K562 (cell line): ENCODE data around the gene HOXB6. TPM values are rescaled to one million over a fixed set of nuclear protein-coding genes. Genes with fewer than 3 reads are reported as not detected.
A peak's percentile ranks its signal among the peaks of the same experiment; 100 is the strongest.

ENCODE experiments used
- CBX1 ChIP-seq: sonication (generic); IDR thresholded peaks from 2 replicates; pipeline ENCODE4 v1.6.1; 2016; ENCODE audit warnings: antibody characterized with exemption, low read depth, mild to moderate bottlenecking
- CTBP1 ChIP-seq: fragments of 450-650 bp; IDR thresholded peaks from 2 replicates; pipeline ENCODE4 v1.6.1; 2016; ENCODE audit warnings: borderline replicate concordance
- HNRNPL ChIP-seq: fragments of 200-400 bp; formaldehyde crosslinking; IDR thresholded peaks from 2 replicates; pipeline ENCODE4 v1.6.1; 2017; ENCODE audit warnings: low read depth, mild to moderate bottlenecking, low read length
- HOXB6 ChIP-seq: fragments of 250-450 bp; sonication (Bioruptor Pico); IDR thresholded peaks from 2 replicates; pipeline ENCODE4 v1.5.1; 2022; ENCODE audit warnings: mild to moderate bottlenecking, borderline replicate concordance
- POLR2AphosphoS5 ChIP-seq: IDR thresholded peaks from 2 replicates; pipeline ENCODE4 v1.6.1; 2011; ENCODE audit warnings: mild to moderate bottlenecking, low read depth, low read length, moderate library complexity; ENCODE audit not compliant: control insufficient read depth, insufficient read depth
- SMAD3 ChIP-seq: fragments of 450-650 bp; formaldehyde crosslinking; conservative IDR thresholded peaks from 2 replicates; pipeline ENCODE4 v1.4.0; 2020; ENCODE audit warnings: mild to moderate bottlenecking
- SNIP1 ChIP-seq: fragments of 450-650 bp; IDR thresholded peaks from 2 replicates; pipeline ENCODE4 v1.7.1; 2017; ENCODE audit warnings: low read depth, mild to moderate bottlenecking
- TAF15 ChIP-seq: fragments of 200-400 bp; formaldehyde crosslinking; IDR thresholded peaks from 2 replicates; pipeline ENCODE4 v1.6.1; 2017; ENCODE audit warnings: mild to moderate bottlenecking, low read depth, low read length, moderate library complexity
- ZC3H4 ChIP-seq: sonication (generic); formaldehyde crosslinking; IDR thresholded peaks from 2 replicates; pipeline ENCODE4 v1.9.0; 2021; ENCODE audit warnings: missing genetic modification reagents, borderline replicate concordance
- ZFP36 ChIP-seq: fragments of 150-350 bp; IDR thresholded peaks from 2 replicates; pipeline ENCODE4 v1.6.1; 2018; ENCODE audit warnings: low read length, low read depth; ENCODE audit not compliant: partially characterized antibody
- ZFPM2 ChIP-seq: fragments of 250-450 bp; sonication (Bioruptor Pico); IDR thresholded peaks from 2 replicates; pipeline ENCODE4 v1.5.1; 2022; ENCODE audit warnings: mild to moderate bottlenecking
- ZFX ChIP-seq: sonication (generic); formaldehyde crosslinking; IDR thresholded peaks from 2 replicates; pipeline ENCODE4 v1.8.0; 2022; ENCODE audit warnings: mild to moderate bottlenecking, missing genetic modification reagents, moderate library complexity
- ZNF507 ChIP-seq: conservative IDR thresholded peaks from 2 replicates; pipeline ENCODE4 v1.6.1; 2017; ENCODE audit warnings: missing genetic modification characterization, missing compliant biosample characterization
- ZSCAN32 ChIP-seq: fragments of 450-650 bp; formaldehyde crosslinking; IDR thresholded peaks from 2 replicates; pipeline ENCODE4 v1.4.0; 2020; ENCODE audit warnings: mild to moderate bottlenecking, moderate library complexity
- polyA plus RNA-seq, 8 experiments: library from polyadenylated mRNA; depleted of rRNA in 4 of 8; stranded (reverse) in 5 of 8; unstranded in 3 of 8; fragments of >200 nt; fragmentation: Nextera tagmentation in 2 of 8; fragmentation: Illumina TruSeq in 1 of 8; extraction: Ambion mirVana in 2 of 8; extraction: Trizol in 1 of 8; gene quantifications; 2 replicates each; pipeline versions ENCODE4 v1.2.1 to v1.2.3, GENCODE V29; 2011 to 2014; ENCODE audit warnings: inconsistent platforms in 1 of 8, missing spikeins in 1 of 8
- total RNA-seq, 7 experiments: library from RNA; depleted of rRNA in 6 of 7; stranded (reverse); fragments of >200 nt in 6 of 7; fragmentation: Illumina TruSeq in 2 of 7; extraction: Trizol in 2 of 7; gene quantifications; 2 replicates each; pipeline versions ENCODE4 v1.2.1 to v1.2.3, GENCODE V29; 2011 to 2021; ENCODE audit warnings: low replicate concordance in 1 of 7
- TF ChIP-seq, protein P1 (sequence below), 2 experiments: fragments of 450-650 bp; IDR thresholded peaks; 2 replicates each; pipeline ENCODE4 v1.6.1; 2016
- TF ChIP-seq, protein P2 (sequence below), 2 experiments: fragments of 150-350 bp in 1 of 2; IDR thresholded peaks; 2 replicates each; pipeline ENCODE4 v1.6.1; 2012 to 2016; ENCODE audit warnings: low read depth in 2 of 2, low read length in 2 of 2, mild to moderate bottlenecking in 1 of 2, moderate library complexity in 1 of 2
- TF ChIP-seq, protein P3 (sequence below): fragments of 200-800 bp; sonication (Bioruptor generic); IDR thresholded peaks from 2 replicates; pipeline ENCODE4 v1.6.1; 2016; ENCODE audit warnings: missing genetic modification characterization, missing compliant biosample characterization

The HOXB6 gene
- total and polyA plus RNA-seq, 9 of the 15 experiments (the other 6 are each of a cell fraction or from before 2014, with no cell fraction given), result 1.2 to 14.8 (median 4.9) TPM

DNA sequence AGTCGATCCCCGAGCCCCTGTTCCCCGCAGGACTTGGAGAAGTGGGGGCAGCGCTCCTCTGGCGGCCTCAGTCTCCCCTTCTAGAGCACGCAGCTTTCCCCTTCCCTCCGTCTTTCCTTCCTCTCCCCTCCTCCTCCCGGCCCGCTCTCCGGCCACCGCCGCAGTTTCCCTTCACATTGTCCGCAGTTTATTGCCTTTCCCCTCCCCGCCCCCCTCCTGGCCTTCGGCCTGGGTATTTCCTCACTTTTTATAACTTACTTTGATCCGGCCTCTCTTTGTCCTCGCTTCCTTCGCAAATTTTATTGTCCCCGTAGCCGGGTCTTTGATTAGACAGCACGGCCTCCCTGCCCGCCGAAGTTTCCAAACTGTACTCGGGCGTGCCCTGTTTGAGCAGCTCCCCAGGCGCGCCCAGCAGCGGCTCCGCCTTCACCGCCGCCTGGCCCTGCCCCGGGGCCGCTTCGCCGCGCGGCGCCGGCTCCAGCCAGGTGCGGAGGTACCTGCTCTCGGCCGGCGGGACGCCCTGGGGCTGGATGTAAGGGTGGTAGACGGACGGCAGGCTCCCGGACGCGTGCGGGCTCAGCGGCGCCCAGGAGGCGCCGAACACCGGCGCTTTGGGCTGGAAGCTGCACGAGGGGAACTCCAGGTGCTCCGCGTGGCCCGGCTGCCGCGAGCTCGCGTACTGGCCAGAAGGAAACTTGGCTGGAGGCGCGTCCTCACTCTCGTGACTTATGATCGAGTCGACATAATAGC, 20.9 kb upstream of the HOXB6 start (continued):
- TF ChIP-seq, protein P1, sequence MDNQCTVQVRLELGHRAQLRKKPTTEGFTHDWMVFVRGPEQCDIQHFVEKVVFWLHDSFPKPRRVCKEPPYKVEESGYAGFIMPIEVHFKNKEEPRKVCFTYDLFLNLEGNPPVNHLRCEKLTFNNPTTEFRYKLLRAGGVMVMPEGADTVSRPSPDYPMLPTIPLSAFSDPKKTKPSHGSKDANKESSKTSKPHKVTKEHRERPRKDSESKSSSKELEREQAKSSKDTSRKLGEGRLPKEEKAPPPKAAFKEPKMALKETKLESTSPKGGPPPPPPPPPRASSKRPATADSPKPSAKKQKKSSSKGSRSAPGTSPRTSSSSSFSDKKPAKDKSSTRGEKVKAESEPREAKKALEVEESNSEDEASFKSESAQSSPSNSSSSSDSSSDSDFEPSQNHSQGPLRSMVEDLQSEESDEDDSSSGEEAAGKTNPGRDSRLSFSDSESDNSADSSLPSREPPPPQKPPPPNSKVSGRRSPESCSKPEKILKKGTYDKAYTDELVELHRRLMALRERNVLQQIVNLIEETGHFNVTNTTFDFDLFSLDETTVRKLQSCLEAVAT (IDR thresholded peaks at IDR 0.05), result peak; percentile 91 to 94
- no peak for TF ChIP-seq ZFP36
- peak; percentile 8; the same call in 1 of the 2 replicates for TF ChIP-seq CTBP1
- no peak for TF ChIP-seq TAF15
- no peak for TF ChIP-seq POLR2AphosphoS5
- TF ChIP-seq, protein P2, sequence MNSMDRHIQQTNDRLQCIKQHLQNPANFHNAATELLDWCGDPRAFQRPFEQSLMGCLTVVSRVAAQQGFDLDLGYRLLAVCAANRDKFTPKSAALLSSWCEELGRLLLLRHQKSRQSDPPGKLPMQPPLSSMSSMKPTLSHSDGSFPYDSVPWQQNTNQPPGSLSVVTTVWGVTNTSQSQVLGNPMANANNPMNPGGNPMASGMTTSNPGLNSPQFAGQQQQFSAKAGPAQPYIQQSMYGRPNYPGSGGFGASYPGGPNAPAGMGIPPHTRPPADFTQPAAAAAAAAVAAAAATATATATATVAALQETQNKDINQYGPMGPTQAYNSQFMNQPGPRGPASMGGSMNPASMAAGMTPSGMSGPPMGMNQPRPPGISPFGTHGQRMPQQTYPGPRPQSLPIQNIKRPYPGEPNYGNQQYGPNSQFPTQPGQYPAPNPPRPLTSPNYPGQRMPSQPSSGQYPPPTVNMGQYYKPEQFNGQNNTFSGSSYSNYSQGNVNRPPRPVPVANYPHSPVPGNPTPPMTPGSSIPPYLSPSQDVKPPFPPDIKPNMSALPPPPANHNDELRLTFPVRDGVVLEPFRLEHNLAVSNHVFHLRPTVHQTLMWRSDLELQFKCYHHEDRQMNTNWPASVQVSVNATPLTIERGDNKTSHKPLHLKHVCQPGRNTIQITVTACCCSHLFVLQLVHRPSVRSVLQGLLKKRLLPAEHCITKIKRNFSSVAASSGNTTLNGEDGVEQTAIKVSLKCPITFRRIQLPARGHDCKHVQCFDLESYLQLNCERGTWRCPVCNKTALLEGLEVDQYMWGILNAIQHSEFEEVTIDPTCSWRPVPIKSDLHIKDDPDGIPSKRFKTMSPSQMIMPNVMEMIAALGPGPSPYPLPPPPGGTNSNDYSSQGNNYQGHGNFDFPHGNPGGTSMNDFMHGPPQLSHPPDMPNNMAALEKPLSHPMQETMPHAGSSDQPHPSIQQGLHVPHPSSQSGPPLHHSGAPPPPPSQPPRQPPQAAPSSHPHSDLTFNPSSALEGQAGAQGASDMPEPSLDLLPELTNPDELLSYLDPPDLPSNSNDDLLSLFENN (IDR thresholded peaks at IDR 0.05; ENCODE audit: low read depth in 2 of 2, low read length in 2 of 2), result 0 out of 4 replicates have a peak, but pooled peaks of 1 of the 2 experiments have one; percentile 12
- TF ChIP-seq HNRNPL, result 0 out of 2 replicates have a peak, but pooled peaks have one; percentile 61
- TF ChIP-seq ZC3H4 (CRISPR knock-in tag), result peak; percentile 92
- no peak for TF ChIP-seq SNIP1
- TF ChIP-seq SMAD3, result 0 out of 2 replicates have a peak, but pooled peaks have one; percentile 24
- TF ChIP-seq CBX1, result 0 out of 2 replicates have a peak, but pooled peaks have one; percentile 38
- peak; percentile 62 for TF ChIP-seq ZFX (CRISPR knock-in tag)
- 0 out of 2 replicates have a peak, but pooled peaks have one; percentile 12 for TF ChIP-seq ZNF507 (tag)
- no peak for TF ChIP-seq HOXB6 (CRISPR knock-in tag)
- TF ChIP-seq ZSCAN32 (CRISPR knock-in tag), result no peak
- 0 out of 2 replicates have a peak, but pooled peaks have one; percentile 63 for TF ChIP-seq ZFPM2 (CRISPR knock-in tag)
- TF ChIP-seq, protein P3, sequence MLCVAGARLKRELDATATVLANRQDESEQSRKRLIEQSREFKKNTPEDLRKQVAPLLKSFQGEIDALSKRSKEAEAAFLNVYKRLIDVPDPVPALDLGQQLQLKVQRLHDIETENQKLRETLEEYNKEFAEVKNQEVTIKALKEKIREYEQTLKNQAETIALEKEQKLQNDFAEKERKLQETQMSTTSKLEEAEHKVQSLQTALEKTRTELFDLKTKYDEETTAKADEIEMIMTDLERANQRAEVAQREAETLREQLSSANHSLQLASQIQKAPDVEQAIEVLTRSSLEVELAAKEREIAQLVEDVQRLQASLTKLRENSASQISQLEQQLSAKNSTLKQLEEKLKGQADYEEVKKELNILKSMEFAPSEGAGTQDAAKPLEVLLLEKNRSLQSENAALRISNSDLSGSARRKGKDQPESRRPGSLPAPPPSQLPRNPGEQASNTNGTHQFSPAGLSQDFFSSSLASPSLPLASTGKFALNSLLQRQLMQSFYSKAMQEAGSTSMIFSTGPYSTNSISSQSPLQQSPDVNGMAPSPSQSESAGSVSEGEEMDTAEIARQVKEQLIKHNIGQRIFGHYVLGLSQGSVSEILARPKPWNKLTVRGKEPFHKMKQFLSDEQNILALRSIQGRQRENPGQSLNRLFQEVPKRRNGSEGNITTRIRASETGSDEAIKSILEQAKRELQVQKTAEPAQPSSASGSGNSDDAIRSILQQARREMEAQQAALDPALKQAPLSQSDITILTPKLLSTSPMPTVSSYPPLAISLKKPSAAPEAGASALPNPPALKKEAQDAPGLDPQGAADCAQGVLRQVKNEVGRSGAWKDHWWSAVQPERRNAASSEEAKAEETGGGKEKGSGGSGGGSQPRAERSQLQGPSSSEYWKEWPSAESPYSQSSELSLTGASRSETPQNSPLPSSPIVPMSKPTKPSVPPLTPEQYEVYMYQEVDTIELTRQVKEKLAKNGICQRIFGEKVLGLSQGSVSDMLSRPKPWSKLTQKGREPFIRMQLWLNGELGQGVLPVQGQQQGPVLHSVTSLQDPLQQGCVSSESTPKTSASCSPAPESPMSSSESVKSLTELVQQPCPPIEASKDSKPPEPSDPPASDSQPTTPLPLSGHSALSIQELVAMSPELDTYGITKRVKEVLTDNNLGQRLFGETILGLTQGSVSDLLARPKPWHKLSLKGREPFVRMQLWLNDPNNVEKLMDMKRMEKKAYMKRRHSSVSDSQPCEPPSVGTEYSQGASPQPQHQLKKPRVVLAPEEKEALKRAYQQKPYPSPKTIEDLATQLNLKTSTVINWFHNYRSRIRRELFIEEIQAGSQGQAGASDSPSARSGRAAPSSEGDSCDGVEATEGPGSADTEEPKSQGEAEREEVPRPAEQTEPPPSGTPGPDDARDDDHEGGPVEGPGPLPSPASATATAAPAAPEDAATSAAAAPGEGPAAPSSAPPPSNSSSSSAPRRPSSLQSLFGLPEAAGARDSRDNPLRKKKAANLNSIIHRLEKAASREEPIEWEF, result no peak
